GM19240 (cell line): ENCODE measurements around the gene MRPL36.

ENCODE experiments used
- DNase-seq: peaks from one replicate; pipeline ENCODE4 v3.0.0; 2011; ENCODE audit warnings: low spot score; ENCODE audit not compliant: insufficient read length

The MRPL36 gene

DNA sequence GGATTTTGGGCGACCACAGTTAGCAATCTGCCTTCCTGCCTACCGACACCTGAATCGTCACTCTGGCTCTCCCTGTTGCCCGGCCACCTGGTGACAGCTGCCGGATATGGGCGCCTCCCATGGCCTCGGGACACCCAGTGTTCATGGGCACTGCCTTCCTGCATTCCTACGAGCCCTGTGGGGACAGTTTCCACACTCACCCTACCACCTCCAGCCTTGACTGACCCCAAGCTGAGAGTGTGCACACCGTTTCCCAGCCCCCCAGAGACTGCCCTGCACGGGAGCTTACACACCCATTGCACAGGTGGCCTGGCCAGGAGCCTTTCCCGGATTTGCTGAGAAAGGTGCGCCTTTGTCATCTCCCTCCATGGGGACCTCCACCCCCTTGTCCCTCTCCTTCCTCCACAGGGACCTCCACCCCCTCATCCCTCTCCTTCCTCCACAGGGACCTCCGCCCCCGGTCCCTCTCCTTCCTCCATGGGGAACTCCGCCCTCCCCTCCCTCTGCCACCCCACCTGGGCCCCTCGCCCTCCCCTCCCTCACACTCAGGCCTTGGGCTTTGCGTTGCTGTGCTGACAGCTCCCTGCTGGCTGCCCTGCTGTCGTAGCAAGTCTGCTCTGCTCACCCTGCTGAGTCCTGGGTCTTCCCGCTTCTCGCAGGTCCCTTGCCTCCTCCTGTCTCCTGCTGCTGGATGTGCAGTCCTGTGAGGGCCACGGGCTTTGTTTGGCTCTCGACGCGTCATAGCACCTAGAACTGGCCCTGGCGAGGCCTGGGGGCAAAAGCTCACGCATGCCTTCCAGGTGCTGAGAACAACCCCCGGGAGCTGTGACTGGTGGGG, 48.4 kb downstream of the MRPL36 start:
- DNase-seq, result no peak

DNA sequence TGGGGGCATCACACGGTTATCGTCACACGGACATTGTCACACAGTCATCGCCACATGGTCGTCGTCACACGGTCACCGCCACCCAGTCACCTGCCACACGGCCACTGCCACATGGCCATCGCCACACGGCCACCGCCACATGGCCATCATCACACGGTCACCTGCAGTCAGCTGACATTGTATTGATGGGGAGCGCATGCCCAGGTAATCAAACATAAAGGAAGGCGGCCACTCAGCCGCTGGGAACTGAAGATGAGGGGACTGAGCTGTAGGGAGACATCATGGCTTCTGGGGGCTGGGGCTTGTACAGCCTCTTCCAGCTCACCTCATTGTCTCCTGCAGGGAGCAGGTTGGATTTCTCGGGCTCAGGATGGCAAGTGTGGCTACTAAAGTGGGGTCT, 49.2 kb downstream of the MRPL36 start:
- no peak for DNase-seq

DNA sequence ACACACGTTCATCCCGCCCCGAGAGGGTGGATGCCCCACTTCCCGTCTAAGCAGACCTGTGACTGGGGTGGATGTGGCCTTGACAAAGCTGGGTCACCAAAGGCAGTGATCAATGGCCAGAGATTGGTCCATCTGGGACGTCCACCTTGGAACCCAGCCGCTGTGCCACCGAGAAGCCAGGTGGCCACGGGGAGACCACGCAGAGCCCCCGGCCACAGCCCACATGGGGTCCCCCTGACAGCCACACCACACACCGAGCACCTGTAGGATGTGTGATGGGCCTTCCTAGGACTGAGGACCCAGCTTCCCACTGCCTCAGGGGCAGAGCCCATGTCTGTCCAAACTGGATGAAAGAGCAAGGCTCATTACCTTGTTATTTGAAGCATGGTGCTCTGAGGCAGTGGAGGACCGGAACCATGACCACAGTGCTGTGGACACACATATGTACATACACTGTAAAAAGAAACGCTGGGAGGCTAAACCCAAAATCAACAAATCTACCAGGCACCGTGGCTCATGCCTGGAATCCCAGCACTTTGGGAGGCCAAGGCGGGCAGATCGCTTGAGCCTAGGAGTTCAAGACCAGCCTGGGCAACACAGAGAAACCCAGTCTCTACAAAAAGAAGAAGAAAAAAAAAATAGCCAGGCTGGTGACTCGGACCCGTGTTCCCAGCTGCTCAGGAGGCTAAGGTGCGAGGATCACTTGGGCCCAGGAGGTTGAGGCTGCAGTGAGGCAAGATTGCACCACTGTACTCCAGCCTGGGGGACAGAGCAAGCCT, 50.1 kb downstream of the MRPL36 start:
- no peak for DNase-seq

DNA sequence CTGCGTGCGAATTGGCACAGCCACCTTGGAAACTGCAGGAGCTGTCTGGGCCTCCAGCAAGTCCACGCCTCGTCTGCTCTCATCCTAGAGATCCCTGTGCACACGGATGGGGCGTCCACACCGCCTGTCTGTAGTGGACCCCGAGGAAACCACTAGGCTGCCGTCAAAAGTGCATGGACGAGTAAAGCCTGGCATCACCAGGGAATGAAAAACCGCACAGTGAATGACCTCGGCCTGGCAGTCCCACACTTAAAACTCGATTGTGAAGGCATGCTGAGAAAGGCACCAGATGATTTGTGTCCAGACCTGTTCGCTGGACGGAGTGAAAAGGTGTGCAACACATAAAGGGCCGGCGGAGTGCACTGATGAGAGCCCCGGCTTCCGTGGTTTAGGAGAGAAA, 50.8 kb downstream of the MRPL36 start:
- DNase-seq, result no peak
